ENCODE measurements around the gene DOK5. TPM values are rescaled to one million over a fixed set of nuclear protein-coding genes. Genes with fewer than 3 reads are reported as not detected.

The DOK5 gene
- total and polyA plus RNA-seq, 2 donors from 2014 or later, result 4.8 to 5.4 TPM

- H3K4me3 ChIP-seq (ENCODE audit: low read length in 3 of 3), result no peak overlapping the region
- H3K9ac ChIP-seq (ENCODE audit: low read length in 3 of 3), result no peak overlapping the region
- no peak for TF ChIP-seq CTCF (IDR thresholded peaks at IDR 0.05; ENCODE audit: borderline replicate concordance, extremely low read depth, insufficient read depth)
- H3K27ac ChIP-seq (ENCODE audit: low read depth in 2 of 2, low read length in 2 of 2), result no peak overlapping the region
- H3K9me3 ChIP-seq (ENCODE audit: control insufficient read depth in 2 of 3, insufficient read depth in 1 of 3, low read length in 3 of 3), result no peaks in the 10 kb centered on the region
- FAIRE-seq (no peak), DNase-seq (no peak)
- intact Hi-C loops (cut with DNase I), result no loop called here
- peaks cover 0 to 5% (median 2%) of the 10 kb centered on the region in 3 donors for H3K4me1 ChIP-seq (ENCODE audit: control insufficient read depth in 2 of 3, insufficient read depth in 2 of 3, low read depth in 1 of 3, low read length in 3 of 3)
- H3K27me3 ChIP-seq (ENCODE audit: control insufficient read depth, insufficient read depth, low read length), result peaks cover 5% of the 10 kb centered on the region
- no peaks in the 10 kb centered on the region for H3K36me3 ChIP-seq (ENCODE audit: control insufficient read depth in 2 of 3, insufficient read depth in 3 of 3, low read length in 3 of 3)
These were observed 6.0 kb downstream of the DOK5 start for GRCh38 chr20:54481442-54481841.

GRCh38 chr20:54485631-54486030 lies 10.2 kb downstream of the DOK5 start:
- intact Hi-C loops (cut with DNase I), result no loop called here
- no peaks in the 10 kb centered on the region for H3K27me3 ChIP-seq (ENCODE audit: control insufficient read depth, insufficient read depth, low read length)
- FAIRE-seq (no peak), DNase-seq (no peak)
- H3K27ac ChIP-seq (ENCODE audit: low read depth in 2 of 2, low read length in 2 of 2), result no peak overlapping the region
- TF ChIP-seq CTCF (IDR thresholded peaks at IDR 0.05; ENCODE audit: borderline replicate concordance, extremely low read depth, insufficient read depth), result no peak
- no peaks in the 10 kb centered on the region for H3K36me3 ChIP-seq (ENCODE audit: control insufficient read depth in 2 of 3, insufficient read depth in 3 of 3, low read length in 3 of 3)
- H3K9ac ChIP-seq (ENCODE audit: low read length in 3 of 3), result no peak overlapping the region
- H3K9me3 ChIP-seq (ENCODE audit: control insufficient read depth in 2 of 3, insufficient read depth in 1 of 3, low read length in 3 of 3), result no peaks in the 10 kb centered on the region
- no peak overlapping the region for H3K4me3 ChIP-seq (ENCODE audit: low read length in 3 of 3)
- no peaks in the 10 kb centered on the region for H3K4me1 ChIP-seq (ENCODE audit: control insufficient read depth in 2 of 3, insufficient read depth in 2 of 3, low read depth in 1 of 3, low read length in 3 of 3)

GRCh38 chr20:54486585-54486984 lies 11.2 kb downstream of the DOK5 start:
- DNase-seq (no peak), FAIRE-seq (no peak)
- no peak overlapping the region for H3K27ac ChIP-seq (ENCODE audit: low read depth in 2 of 2, low read length in 2 of 2)
- H3K36me3 ChIP-seq (ENCODE audit: control insufficient read depth in 2 of 3, insufficient read depth in 3 of 3, low read length in 3 of 3), result no peaks in the 10 kb centered on the region
- no peaks in the 10 kb centered on the region for H3K9me3 ChIP-seq (ENCODE audit: control insufficient read depth in 2 of 3, insufficient read depth in 1 of 3, low read length in 3 of 3)
- intact Hi-C loops (cut with DNase I), result no loop called here
- H3K9ac ChIP-seq (ENCODE audit: low read length in 3 of 3), result no peak overlapping the region
- no peaks in the 10 kb centered on the region for H3K4me1 ChIP-seq (ENCODE audit: control insufficient read depth in 2 of 3, insufficient read depth in 2 of 3, low read depth in 1 of 3, low read length in 3 of 3)
- no peak overlapping the region for H3K4me3 ChIP-seq (ENCODE audit: low read length in 3 of 3)
- no peak for TF ChIP-seq CTCF (IDR thresholded peaks at IDR 0.05; ENCODE audit: borderline replicate concordance, extremely low read depth, insufficient read depth)
- H3K27me3 ChIP-seq (ENCODE audit: control insufficient read depth, insufficient read depth, low read length), result no peaks in the 10 kb centered on the region

- Histone ChIP-seq H3K27ac (ENCODE audit: low read depth in 2 of 2, low read length in 2 of 2) (no peak overlapping the region), H3K9me3 (ENCODE audit: control insufficient read depth in 2 of 3, insufficient read depth in 1 of 3, low read length in 3 of 3) (no peaks in the 10 kb centered on the region), H3K36me3 (ENCODE audit: control insufficient read depth in 2 of 3, insufficient read depth in 3 of 3, low read length in 3 of 3) (no peaks in the 10 kb centered on the region), H3K9ac (ENCODE audit: low read length in 3 of 3) (no peak overlapping the region), H3K4me1 (ENCODE audit: control insufficient read depth in 2 of 3, insufficient read depth in 2 of 3, low read depth in 1 of 3, low read length in 3 of 3) (no peaks in the 10 kb centered on the region), H3K4me3 (ENCODE audit: low read length in 3 of 3) (no peak overlapping the region), H3K27me3 (ENCODE audit: control insufficient read depth, insufficient read depth, low read length) (no peaks in the 10 kb centered on the region)
- TF ChIP-seq CTCF (IDR thresholded peaks at IDR 0.05; ENCODE audit: borderline replicate concordance, extremely low read depth, insufficient read depth), result no peak
- FAIRE-seq (no peak), DNase-seq (no peak)
- intact Hi-C loops (cut with DNase I), result no loop called here
These were observed 13.0 kb downstream of the DOK5 start for GRCh38 chr20:54488442-54488841.

All from kidney (tissue), 14 donors.